Motor neuron (in vitro differentiated cells): ENCODE measurements around the gene ASB14. TPM values are rescaled to one million over a fixed set of nuclear protein-coding genes. Genes with fewer than 3 reads are reported as not detected.
A peak's percentile ranks its signal among the peaks of the same experiment; 100 is the strongest.

Experiments
- ATAC-seq, 8 experiments: fragments of 200-7000 bp; cut with Tn5 transposase; replicated peaks in 6 of 8; 2 replicates each; pipeline ENCODE4 v1.8.0; 2021; ENCODE audit warnings: mild to moderate bottlenecking in 8 of 8, moderate library complexity in 8 of 8
- H3K27ac ChIP-seq, 2 donors: fragments of 250-450 bp; sonication (Bioruptor Pico); 2 replicates each; pipeline ENCODE4 v1.9.0; 2021; ENCODE audit warnings: antibody characterized with exemption in 2 of 2, mild to moderate bottlenecking in 2 of 2, moderate library complexity in 1 of 2
- H3K4me1 ChIP-seq, 2 donors: fragments of 250-450 bp; sonication (Bioruptor Pico); replicated peaks in 1 of 2; 2 replicates each; pipeline ENCODE4 v1.6.1; 2021; ENCODE audit warnings: antibody characterized with exemption in 2 of 2, mild to moderate bottlenecking in 2 of 2, moderate library complexity in 1 of 2
- H3K4me3 ChIP-seq, 5 donors: fragments of 250-450 bp; sonication (Bioruptor Pico); 2 replicates each; pipeline ENCODE4 v1.9.0; 2021; ENCODE audit warnings: antibody characterized with exemption in 5 of 5, mild to moderate bottlenecking in 5 of 5, moderate library complexity in 4 of 5
- WGBS, 10 experiments: fragments of 450-650 bp; shearing (Covaris generic); methylation state at CpG; one replicate each; pipeline ENCODE4 v1.0.0; 2022; 5-methylcytosine and 5-hydroxymethylcytosine counted together
- in situ Hi-C, 9 experiments: fragments of 400-800 bp; cut with MboI; loops; one replicate each; pipeline ENCODE4 v1.15.0; 2021; ENCODE audit warnings: low sequenced_read_pairs in 9 of 9, low pct_unique_long_range_greater_than_20kb in 2 of 9; ENCODE audit not compliant: unreplicated experiment in 9 of 9
- total RNA-seq, 8 experiments: library from RNA; unstranded; fragments of 300-600 nt; gene quantifications; 2 replicates each; pipeline versions ENCODE4 v1.2.3 to v1.2.4, GENCODE V29; 2022

ASB14 gene
- total RNA-seq, 8 experiments from 2014 or later: 0.42 to 2.4 (median 1.1) TPM

GRCh38 chr3:57234613-57235575 is 57.6 kb downstream of the ASB14 start:
- H3K4me3 ChIP-seq: no peak overlapping the region
- no peaks in the 10 kb centered on the region for H3K4me1 ChIP-seq
- in situ Hi-C loops: loop anchor here in 1 of 9 experiments (25.0 kb wide), 1 partner anchor 327 kb away; the partner anchor contains the start of gene PDE12
- H3K27ac ChIP-seq: no peak overlapping the region
- no peak for ATAC-seq
- WGBS, 10 experiments: 66 to 100% (median 92%) methylated on average over 2 to 10 of the region's 13 CpGs

- in situ Hi-C loops: loop anchor here in 1 of 9 experiments (25.0 kb wide), 1 partner anchor 329 kb away; the partner anchor contains the start of gene PDE12
- ATAC-seq: no peak
- H3K4me1 ChIP-seq: peaks cover 0 to 4% of the 10 kb centered on the region in 2 donors
- no peak overlapping the region for H3K27ac ChIP-seq
- WGBS, 10 experiments: 89 to 100% (median 95%) methylated on average over 1 to 2 of the region's 2 CpGs; no CpG with 5 or more reads in 4 of the 10 experiments
- no peak overlapping the region for H3K4me3 ChIP-seq
Measured at GRCh38 chr3:57233799-57234198, 58.7 kb downstream of the ASB14 start.

- H3K4me3 ChIP-seq: no peak overlapping the region
- 40 to 93% (median 83%) methylated on average over 1 to 2 of the region's 2 CpGs; no CpG with 5 or more reads in 3 of the 10 experiments for WGBS, 10 experiments
- no peak for ATAC-seq
- H3K4me1 ChIP-seq: peaks cover 2 to 10% of the 10 kb centered on the region in 2 donors
- in situ Hi-C loops: loop anchor here in 1 of 9 experiments (25.0 kb wide), 1 partner anchor 332 kb away; the partner anchor contains the start of gene PDE12
- no peak overlapping the region for H3K27ac ChIP-seq
Measured at GRCh38 chr3:57230006-57230405, 62.5 kb downstream of the ASB14 start.

- peak; percentile 51 to 69 (median 64) for ATAC-seq
- in situ Hi-C loops: loop anchor here in 1 of 9 experiments (25.0 kb wide), 1 partner anchor 334 kb away; the partner anchor contains the start of gene PDE12
- WGBS, 10 experiments: 0 to 7% (median 0%) methylated on average over 1 to 31 of the region's 70 CpGs; no CpG with 5 or more reads in 2 of the 10 experiments
- H3K4me1 ChIP-seq: peaks cover 2 to 10% of the 10 kb centered on the region in 2 donors
- peak overlapping the region; percentile 60 to 95 (median 79) for H3K4me3 ChIP-seq
- H3K27ac ChIP-seq: peak overlapping the region; percentile 78 to 85
Measured at GRCh38 chr3:57227930-57228751, 64.3 kb downstream of the ASB14 start.

GRCh38 chr3:57227204-57227929 is 65.1 kb downstream of the ASB14 start, which contains the start of gene APPL1:
APPL1 (plus strand) TSS chr3:57227729; CDS start chr3:57227884, 155 bp downstream.
- peak within 1 kb of the TSS; percentile 78 to 85 for H3K27ac ChIP-seq
- H3K4me1 ChIP-seq: peaks cover 2 to 10% of the 10 kb centered on the region in 2 donors
- ATAC-seq: peak; percentile 87 to 97 (median 94)
- peak within 1 kb of the TSS; percentile 60 to 95 (median 79) for H3K4me3 ChIP-seq
- in situ Hi-C loops: loop anchor here in 1 of 9 experiments (25.0 kb wide), 1 partner anchor 335 kb away; the partner anchor contains the start of gene PDE12
- WGBS, 10 experiments: 0 to 8% (median 1%) methylated on average over 2 to 23 of the region's 71 CpGs; no CpG with 5 or more reads in 3 of the 10 experiments

GRCh38 chr3:57226176-57226575 is 66.3 kb downstream of the ASB14 start:
- peaks cover 2 to 10% of the 10 kb centered on the region in 2 donors for H3K4me1 ChIP-seq
- in situ Hi-C loops: loop anchor here in 1 of 9 experiments (25.0 kb wide), 1 partner anchor 336 kb away; the partner anchor contains the start of gene PDE12
- ATAC-seq: no peak
- H3K27ac ChIP-seq: no peak overlapping the region
- H3K4me3 ChIP-seq: no peak overlapping the region
- WGBS, 10 experiments: 44 to 100% (median 75%) methylated on average over 1 to 2 of the region's 2 CpGs; no CpG with 5 or more reads in 1 of the 10 experiments

GRCh38 chr3:57224856-57225255 is 67.6 kb downstream of the ASB14 start:
- Histone ChIP-seq H3K4me3 (no peak overlapping the region), H3K4me1 (peaks cover 2 to 10% of the 10 kb centered on the region in 2 donors), H3K27ac (no peak overlapping the region)
- ATAC-seq: no peak
- 44 to 100% (median 74%) methylated on average over 2 to 4 of the region's 4 CpGs for WGBS, 10 experiments
- in situ Hi-C loops: loop anchor here in 1 of 9 experiments (25.0 kb wide), 1 partner anchor 337 kb away; the partner anchor contains the start of gene PDE12

GRCh38 chr3:57221883-57222282 is 70.6 kb downstream of the ASB14 start:
- peaks cover 2 to 6% of the 10 kb centered on the region in 2 donors for H3K4me1 ChIP-seq
- in situ Hi-C loops: no loop called here
- 0 to 40% (median 7%) methylated on average over 1 to 2 of the region's 2 CpGs; no CpG with 5 or more reads in 4 of the 10 experiments for WGBS, 10 experiments
- ATAC-seq: peak in 4 of 8 experiments; percentile 31 to 75 (median 44)
- no peak overlapping the region for H3K4me3 ChIP-seq
- no peak overlapping the region for H3K27ac ChIP-seq

Other genes with a start within 250 kb of the ASB14 start
- 1 to 10 TPM in 2 of 8 experiments, under 1 TPM in 6; 0.11 to 1.6 (median 0.53) TPM for gene SPATA12, start 232.0 kb downstream of the ASB14 start, total RNA-seq
- gene IL17RD, start 127.3 kb downstream of the ASB14 start, total RNA-seq: 10 to 100 TPM in 4 of 8 experiments, 1 to 10 TPM in 4; 6.7 to 13.7 (median 9.8) TPM
- gene HESX1, start 92.7 kb downstream of the ASB14 start, total RNA-seq: 1 to 10 TPM; 1.2 to 3.1 (median 2.3) TPM
- 10 to 100 TPM; 22.2 to 47.0 (median 27.5) TPM for gene APPL1, start 65.0 kb downstream of the ASB14 start, total RNA-seq